ENCODE results near the gene RAVER2.

RAVER2 gene

GRCh38 chr1:64881281-64881680 lies 136.4 kb downstream of the RAVER2 start:
- DNase-seq, result no peak

All from NCI-H446 treated with DMSO at 0.1 percent for 48 hours (cell line).